ENCODE results near the gene PACRG.
A peak's percentile ranks its signal among the peaks of the same experiment; 100 is the strongest.
"Not testable (repeated sequence)": the region's sequence is repeated elsewhere in the genome, so short reads cannot be mapped to it uniquely, and the experiment has no call there.

Gene PACRG

DNA sequence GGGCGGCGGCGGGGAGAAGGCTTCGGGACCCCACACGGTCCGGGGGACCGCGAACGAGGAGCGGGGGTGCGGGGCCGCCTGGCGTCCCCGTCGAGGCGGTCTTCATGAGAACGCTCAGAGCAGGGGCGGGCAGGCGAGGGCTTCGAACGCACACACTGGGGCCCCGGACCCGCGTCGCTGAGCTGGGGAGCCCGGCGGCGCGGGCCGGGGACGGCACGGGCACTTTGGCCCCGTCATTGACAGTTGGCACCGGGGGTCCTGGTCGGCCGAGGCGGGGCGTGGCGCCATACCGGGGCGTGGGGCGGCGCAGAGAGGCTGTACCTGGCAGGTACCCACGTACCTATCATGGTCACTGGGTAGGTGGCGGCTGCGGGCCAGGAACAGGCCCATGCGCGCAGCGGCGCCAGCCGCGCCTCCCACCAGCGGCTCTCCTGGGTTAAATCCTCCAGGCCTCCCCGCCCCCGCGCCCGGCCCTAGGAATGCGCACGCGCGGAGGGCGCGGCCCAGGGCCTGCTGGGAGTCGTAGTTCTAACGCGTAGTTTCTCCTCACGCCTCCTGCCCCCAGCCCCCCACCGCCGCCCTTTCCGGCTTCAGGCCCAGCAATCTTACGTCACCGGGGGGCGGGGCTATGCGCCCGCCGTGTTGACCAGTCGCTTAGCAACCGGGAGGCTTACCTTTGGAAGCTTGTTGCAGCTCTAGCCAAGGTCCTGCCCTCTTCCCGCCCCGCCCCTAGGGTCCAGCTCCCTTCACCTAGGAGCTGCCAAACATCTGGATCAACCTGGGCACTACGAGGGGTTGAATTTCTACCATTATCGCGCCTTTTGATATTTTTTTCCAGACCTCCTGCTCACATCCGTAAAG lies at the start of gene PACRG, which contains the start of gene PRKN:
PACRG (plus strand) TSS at position 653 of the 861 bp plus-strand sequence.
PRKN (minus strand) TSS at position 445 of the 861 bp plus-strand sequence.
- DNase-seq (ENCODE audit: low read depth in 2 of 2): peak; percentile 98

DNA sequence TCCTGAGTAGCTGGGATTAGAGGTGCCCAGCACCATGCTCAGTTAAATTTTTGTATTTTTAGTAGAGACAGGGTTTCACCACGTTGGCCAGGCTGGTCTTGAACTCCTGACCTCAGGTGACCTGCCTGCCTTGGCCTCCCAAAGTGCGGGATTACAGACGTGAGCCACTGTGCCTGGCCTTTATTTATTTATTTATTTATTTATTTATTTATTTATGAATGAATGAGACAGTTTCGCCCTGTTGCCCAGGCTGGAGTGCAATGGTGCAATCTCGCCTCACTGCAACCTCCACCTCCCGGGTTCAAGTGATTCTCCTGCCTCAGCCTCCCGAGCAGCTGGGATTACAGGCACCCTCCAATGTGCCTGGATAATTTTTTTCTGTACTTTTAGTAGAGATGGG lies 48.9 kb upstream of the PACRG start:
- DNase-seq (ENCODE audit: low read depth in 2 of 2): not testable (repeated sequence)

DNA sequence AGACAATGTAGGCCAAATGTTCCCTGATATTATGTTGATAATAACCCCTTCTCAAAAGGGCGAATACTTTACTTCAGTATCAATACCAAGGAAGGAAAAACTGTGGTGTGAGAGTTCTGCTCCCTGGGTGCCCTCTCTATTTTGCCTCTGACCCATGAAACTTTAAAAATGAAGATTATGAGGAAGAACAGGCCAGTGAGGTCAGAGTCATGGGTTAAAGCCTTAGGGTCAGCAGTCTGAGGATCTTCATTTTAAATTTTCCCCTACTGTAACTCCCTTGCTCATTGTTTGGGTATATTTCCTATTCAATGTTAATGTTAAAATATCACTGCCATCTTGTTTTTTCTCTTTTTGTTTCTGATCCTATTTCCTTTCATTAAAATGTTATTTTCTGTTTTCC lies 48.1 kb upstream of the PACRG start:
- DNase-seq (ENCODE audit: low read depth in 2 of 2): no peak

DNA sequence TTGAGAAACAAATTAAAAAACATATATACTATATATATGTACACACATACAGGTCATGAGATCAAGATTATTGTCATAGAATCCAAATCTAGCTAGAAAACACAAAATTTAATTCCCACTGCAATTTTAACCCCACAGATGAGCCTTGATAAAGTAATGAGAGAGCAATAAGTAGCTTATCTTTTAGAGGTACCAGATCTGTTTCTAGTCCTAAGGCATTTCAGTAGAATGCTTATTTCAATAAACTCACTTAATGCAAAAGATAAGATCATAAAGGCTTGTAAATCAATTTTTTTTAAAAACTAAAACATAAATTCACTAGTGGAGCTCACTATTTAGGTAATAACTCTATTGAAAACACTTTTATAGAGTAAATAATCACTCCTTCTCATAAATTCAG lies 47.4 kb upstream of the PACRG start:
- DNase-seq (ENCODE audit: low read depth in 2 of 2): no peak

DNA sequence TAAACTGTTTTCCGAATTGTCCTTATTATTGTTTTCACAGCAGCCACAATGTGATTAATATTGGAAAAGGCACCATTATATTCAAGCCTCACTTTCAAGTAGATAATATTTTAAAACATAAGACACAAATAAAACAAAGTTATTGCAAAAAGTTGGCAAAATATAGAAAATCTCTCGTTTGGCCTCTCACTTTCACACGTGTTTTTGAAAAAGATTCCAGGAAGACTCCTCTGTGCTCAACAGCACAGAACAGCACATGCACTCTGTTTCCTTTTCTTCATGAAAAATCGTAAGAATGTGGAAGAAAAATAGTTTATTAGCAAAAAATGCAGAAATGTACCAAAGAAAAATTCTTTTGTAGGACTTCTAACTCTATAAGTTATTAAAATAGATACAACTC lies 46.9 kb upstream of the PACRG start:
- no peak for DNase-seq (ENCODE audit: low read depth in 2 of 2)

DNA sequence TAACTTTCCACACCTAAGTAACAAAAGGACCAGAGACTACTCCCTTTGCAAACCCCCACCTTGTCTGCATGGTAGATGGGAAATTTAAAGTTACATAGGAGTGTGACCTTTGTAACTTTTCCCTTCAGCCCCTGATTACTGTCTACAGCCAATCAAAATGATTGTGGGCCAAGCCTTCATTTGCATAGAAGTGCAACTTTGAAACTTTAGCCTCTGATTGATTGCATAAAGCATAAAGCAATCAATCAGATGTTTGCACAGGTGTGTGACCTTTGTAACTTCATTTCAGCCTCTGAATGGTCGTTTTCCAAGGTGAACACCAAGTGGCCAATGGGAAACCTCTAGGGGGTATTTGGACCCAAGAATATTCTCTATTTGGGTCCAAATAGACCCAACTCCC lies 46.3 kb upstream of the PACRG start:
- no peak for DNase-seq (ENCODE audit: low read depth in 2 of 2)

DNA sequence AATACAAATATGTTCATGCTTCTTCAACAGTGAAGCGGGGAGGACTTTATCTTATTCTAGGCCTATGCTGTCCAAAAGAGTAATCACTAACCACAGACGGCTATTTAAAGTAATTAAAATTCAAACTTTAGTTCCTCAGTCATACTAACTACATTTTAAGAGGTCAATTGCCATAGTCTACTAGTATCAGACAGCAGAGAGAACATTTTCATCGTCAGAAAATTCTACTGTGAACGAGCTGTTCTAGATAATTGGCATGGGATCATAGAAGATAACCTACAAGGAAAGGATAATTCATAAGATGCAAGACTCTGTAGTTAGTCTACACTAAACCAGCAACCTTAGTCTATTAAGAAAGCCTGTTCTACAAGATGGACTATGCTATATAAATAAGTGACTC lies 44.6 kb upstream of the PACRG start:
- no peak for DNase-seq (ENCODE audit: low read depth in 2 of 2)

DNA sequence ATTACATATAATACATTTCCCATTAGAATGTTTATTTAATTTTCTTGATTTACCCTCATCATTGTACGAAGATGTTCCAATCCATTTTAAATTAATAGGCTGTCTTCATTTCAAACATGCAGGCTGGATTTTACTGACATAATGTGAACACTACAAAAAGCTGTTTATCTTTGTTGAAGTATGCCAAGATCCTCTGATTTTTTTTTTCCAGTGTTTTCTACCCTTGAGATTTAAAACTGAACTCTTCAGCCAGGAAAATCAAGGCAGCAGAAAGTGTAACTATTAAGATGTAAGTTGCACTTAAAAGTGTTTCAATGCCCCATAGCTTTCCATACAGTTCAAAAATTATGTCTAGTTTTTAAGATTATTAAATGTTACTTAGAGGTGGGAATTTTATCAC lies 43.7 kb upstream of the PACRG start:
- no peak for DNase-seq (ENCODE audit: low read depth in 2 of 2)

DNA sequence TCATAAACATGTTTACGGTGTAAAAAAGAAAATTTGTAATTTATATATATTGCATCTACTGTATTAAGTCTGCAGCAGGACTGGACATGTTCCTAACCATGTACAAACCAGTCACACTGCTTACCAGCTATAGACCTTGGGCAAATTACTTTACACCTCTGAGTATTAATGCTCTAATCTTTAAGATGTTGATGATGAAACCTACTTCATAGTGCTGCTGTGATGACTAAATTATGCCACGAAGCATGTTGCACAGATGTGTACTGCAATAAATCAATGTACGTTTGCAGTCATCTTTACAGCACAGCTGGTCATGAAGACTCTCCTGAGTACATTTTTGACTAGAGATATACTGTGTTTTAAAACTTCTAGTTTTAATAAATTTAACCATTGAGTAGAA lies 42.8 kb upstream of the PACRG start:
- DNase-seq (ENCODE audit: low read depth in 2 of 2): no peak

DNA sequence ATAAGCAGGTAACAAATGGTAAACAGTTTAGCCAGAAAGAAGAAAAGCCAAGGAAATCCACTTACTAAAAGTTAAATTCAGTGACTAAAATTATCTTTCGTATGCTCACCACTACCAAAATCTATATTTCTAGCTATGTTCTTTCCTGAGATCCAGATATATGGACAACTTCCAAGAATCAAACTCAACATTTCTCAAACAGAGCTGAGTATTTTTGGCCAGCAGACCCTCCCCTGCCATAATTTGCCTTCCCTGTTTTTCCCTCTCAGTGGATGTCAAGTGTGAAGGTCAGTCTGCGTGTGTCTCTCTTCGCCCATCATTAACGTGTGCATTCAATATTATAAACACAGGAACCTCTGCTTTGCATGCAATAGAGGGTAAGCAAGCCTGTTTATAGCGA lies 42.2 kb upstream of the PACRG start:
- DNase-seq (ENCODE audit: low read depth in 2 of 2): no peak

DNA sequence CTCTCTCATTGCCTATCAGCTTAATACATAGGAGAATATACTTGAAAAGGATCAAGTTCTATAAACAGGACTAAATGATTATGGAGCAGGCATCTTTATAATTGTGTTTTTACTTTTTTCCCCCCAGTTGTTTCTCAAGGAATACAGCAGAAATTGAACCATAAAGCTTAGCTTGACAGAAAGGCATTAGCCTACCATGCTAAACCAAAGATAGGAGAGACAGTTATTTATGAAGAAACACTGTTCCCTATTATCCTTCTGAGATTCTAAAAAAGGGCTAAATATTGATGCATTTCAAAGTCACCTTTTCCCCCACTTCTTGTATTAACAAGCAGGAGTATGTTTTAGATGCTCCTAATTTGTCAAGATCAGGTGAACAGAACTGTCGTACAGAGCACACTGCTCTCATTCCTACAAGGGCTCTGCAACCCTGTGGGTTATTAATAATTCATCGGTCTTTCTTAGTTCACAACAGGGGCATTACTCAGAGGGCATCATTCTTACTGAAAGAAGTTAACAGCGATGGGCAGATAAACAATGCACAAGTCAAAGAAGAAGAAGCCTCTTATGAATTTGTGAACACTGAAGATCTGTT lies 38.9 kb upstream of the PACRG start:
- DNase-seq (ENCODE audit: low read depth in 2 of 2): no peak

DNA sequence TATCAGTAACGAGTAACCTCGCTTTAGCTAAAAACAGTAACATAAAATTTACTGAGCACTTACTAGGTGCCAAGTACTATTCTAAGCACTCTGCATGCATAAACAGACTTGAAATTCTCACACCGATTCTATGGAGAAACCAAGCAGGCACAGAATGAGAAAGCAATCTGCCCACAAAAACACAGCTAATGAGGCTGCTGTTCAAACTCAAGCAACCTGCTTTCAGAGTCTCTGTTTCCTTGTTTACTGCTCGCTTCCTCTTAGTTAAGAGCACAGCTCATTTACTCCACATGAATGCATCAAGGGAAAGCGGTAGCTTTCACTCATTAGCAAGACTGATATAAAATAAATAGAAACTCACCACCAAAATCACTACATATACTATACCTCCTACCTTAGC lies 37.6 kb upstream of the PACRG start:
- no peak for DNase-seq (ENCODE audit: low read depth in 2 of 2)

DNA sequence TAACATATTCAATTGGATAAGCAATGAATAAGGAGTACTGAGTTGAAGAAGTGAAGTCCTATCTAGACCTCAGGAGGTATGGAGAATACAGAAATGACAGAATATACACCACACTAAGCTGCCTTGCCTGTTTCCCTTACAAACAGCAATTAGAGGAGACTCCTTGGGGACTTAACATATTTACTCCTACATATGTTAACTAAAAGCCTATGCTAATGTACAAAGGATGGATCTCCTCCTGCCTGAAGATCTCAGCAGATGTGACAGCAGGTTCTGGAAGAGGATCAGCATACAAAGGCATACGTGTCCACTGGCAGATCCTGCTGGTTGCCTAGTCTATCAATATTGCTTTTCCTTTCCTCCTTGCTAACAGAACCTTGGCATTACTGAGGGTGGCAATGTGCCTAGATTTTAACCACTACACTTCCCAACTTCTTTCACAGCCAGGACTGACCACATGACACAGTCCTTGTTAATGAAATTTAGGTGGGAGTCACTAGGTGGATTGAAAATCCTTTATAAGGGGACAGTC lies 29.8 kb upstream of the PACRG start:
- DNase-seq (ENCODE audit: low read depth in 2 of 2): no peak

DNA sequence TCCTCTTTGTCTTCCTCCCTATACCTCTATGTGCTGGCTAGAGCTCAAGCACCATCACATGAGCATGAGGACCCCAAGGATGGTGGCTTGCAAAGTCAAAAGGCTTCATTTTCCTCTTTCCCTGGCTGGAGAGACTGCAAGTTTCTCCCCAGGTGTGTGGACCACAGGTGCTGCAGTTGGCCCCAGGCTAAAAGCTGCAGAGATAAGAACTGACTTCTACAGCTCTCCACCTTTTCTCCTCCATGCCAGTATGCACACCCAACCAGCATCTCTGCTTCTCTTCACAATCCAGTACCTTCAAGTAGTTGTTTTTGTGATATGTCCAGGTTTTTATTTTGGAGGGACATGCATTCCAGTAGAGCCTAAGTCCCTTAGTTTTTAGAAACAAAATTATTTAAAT lies 29.3 kb upstream of the PACRG start:
- DNase-seq (ENCODE audit: low read depth in 2 of 2): no peak

DNA sequence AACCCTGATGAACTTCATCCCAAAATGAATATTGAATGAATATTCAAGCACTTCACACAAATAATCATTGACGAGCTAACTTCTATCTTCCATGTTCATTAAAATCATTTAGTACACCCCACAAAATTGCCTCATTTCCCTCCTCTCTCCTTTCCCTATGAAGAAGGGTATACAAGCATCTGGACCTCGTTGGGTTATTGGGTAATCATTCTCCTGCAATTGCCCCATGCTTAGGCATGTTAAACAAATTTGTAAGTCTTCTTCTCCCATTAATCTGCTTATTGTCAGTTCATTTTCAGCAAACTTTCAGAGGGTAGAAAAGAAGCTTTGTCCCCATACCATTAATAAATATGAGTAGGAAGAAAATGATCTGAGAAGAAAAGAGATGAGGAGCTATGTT lies 27.8 kb upstream of the PACRG start:
- no peak for DNase-seq (ENCODE audit: low read depth in 2 of 2)

DNA sequence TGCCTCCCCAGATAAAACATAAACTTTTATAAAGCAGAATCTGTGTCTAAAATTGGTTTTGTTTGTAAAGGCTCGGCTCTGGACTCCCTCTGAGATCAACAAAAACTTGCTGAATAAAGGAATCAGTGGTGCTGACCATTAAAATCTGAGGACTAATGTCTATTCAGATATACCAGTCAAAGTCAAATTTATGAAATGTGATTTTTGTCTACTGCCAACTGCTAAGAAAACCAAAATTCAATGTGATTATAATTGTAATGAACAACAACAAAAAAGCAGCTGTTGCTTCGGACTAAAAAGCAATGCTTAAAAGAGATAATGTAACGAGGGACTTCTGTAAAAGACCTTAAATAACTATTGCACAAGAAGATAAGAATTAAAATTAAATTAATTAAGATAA lies 26.8 kb upstream of the PACRG start:
- no peak for DNase-seq (ENCODE audit: low read depth in 2 of 2)

DNA sequence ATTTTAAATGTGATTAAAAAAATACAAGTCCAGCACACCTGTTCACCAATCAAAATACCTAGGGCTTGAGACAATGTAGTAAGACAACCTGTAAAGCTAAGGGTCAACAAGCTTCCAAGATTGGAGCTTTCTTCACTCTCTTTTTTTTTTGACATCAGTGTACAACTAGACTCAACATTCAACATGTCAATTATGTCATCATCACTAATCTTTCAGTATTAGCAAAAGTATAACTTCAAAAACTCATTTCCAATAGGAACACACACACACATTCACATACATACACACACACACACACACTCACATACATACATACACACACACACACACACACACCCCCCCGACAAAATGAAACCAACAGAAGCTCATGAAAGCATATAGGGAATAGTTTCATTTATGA lies 26.2 kb upstream of the PACRG start:
- no peak for DNase-seq (ENCODE audit: low read depth in 2 of 2)

DNA sequence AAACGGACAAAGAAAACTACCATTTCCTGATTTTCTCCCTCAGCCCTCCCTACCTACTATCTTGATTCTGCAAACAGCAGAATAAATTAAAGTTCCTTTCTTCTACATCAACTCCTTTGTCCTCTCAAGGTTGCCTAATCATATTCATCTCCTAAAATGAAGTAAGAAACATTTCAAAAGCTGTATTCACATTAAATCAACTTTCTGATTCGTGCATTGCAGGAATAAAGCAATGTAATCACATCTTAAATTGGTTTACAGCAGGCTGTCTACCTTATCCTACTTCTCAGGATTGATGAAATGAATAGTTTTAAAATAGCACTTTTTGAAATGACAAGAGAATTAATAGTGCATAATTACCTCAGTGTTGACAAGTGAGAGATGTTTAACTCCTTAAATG lies 25.3 kb upstream of the PACRG start:
- no peak for DNase-seq (ENCODE audit: low read depth in 2 of 2)

DNA sequence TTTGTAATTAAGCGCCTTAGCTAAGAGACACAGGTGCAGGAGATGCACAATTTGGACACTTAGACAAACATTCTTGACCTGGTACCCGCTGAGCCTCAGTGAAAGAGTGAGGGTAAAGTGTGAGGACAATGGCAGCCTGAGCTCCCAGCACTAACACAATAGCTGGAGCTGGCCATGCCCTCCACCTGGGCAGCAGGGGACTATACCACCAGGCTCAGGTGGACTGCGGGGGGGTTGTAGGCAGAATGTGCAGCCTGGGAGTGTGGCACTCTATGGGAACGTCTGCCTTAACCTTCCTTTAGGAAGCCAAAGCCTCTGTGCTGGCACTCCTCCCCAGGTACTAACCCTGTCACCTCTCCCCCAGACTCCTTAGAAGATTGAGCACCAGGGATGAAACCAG lies 23.8 kb upstream of the PACRG start:
- no peak for DNase-seq (ENCODE audit: low read depth in 2 of 2)

DNA sequence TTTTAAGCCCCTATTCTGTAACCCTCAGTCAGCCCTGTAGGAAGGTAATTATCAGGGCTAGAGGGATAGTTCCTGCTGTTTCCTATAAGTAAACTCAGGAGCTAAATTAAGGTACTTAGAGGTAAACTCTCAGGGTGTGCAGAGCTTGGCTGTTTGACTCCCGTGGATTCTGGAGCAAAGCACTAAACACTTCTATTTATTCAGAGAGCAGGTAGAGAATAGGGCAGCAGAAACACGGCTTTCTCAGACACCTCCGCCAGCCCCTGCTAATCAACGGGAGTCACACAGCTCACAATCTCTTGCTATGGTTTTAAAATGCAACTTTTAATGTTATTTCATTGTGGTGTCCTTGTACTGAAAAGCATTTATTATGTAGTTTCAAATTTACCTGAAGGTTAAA lies 22.0 kb upstream of the PACRG start:
- DNase-seq (ENCODE audit: low read depth in 2 of 2): no peak

DNA sequence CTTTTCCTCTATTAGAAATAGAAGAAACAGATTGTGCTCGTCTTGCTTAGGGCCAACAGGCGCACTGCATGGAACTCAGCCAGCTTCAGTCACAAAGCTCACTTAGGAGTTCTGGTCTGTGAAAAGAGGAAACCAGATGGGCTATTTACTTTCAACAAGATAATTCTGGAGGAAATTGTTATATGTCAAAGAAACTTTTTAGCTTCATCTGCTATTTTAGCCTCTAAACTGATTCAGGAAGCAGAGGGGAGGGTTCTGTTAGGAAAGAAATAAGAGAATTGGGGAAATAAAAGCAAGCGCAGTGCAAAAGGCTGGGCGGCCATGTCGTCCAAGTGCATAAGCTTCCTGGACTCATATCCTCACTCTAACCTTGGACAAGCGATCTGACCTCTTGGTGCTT lies 21.5 kb upstream of the PACRG start:
- no peak for DNase-seq (ENCODE audit: low read depth in 2 of 2)

DNA sequence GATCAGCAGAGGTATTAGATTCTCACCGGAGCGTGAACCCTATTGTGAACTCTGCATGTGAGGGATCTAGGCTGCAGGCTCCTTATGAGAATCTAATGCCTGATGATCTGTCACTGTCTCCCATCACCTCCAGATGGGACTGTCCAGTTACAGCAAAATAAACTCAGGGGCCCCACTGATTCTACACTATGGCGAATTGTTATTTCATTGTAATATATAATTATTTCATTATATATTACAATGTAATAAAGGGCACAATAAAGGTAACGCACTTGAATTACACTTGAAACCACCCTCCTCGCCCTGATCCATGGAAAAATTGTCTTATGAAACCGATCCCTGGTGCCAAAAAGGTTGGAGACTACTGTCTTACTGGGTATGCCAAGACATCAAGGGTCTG lies 18.8 kb upstream of the PACRG start:
- no peak for DNase-seq (ENCODE audit: low read depth in 2 of 2)

DNA sequence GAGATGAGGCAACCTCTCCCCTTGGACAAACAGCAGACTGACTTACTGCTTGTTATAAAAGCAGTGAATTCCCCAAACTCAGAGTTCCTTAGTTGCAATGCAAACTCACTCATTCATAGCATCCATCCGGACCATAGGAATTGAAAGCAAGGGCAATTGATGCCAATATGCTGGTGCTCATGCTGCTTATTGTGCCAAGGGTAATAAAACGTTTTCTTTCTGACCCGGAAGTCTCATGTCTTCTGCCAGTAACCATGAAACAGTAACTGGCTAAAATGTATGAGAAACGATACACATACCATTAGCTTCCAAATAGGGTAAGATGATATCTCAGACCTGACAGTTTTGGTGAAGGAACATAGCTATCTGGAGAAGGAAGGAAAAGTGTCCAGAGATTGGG lies 18.3 kb upstream of the PACRG start:
- no peak for DNase-seq (ENCODE audit: low read depth in 2 of 2)
